HEK293 (cell line): ENCODE data around the gene ATG2A.

Source experiments
- CTCF ChIA-PET: fragments of 350-600 bp; formaldehyde crosslinking; extraction: SDS; loops from one replicate; lab custom pipeline; 2021; ENCODE audit warnings: antibody characterized with exemption; lab: Yijun Ruan, JAX
- POLR2A ChIA-PET: fragments of 300-600 bp; formaldehyde crosslinking; extraction: SDS; loops from one replicate; lab custom pipeline; 2020; ENCODE audit warnings: antibody characterized with exemption, inconsistent platforms; lab: Yijun Ruan, JAX
- H3K27ac ChIP-seq: fragments of 200-500 bp; sonication (Bioruptor generic); 2 replicates; pipeline ENCODE4 v1.5.1; 2014; ENCODE audit warnings: low read depth, low read length, control low read depth, inconsistent platforms; ENCODE audit errors: extremely low read depth
- H3K36me3 ChIP-seq, 2 experiments: fragments of 200-500 bp in 1 of 2; sonication (Bioruptor generic) in 1 of 2; 1 replicate in 1 of 2; 2 replicates in 1 of 2; pipeline ENCODE4 v1.5.1; 2014 to 2017; ENCODE audit warnings: inconsistent platforms in 2 of 2, low read length in 2 of 2; ENCODE audit not compliant: control insufficient read depth in 2 of 2, insufficient read depth in 1 of 2
- H3K4me1 ChIP-seq: fragments of 200-500 bp; sonication (Bioruptor generic); 2 replicates; pipeline ENCODE4 v1.5.1; 2014; ENCODE audit warnings: mild to moderate bottlenecking, low read length, inconsistent platforms; ENCODE audit not compliant: control insufficient read depth, insufficient read depth
- H3K4me3 ChIP-seq: 2 replicates; pipeline ENCODE4 v1.5.1; 2011; ENCODE audit warnings: low read depth, mild to moderate bottlenecking, control low read depth, low read length, moderate library complexity
- H3K9me3 ChIP-seq: fragments of 200-500 bp; sonication (Bioruptor generic); 2 replicates; pipeline ENCODE4 v1.5.1; 2014; ENCODE audit warnings: low read depth, low read length, inconsistent platforms; ENCODE audit not compliant: control insufficient read depth, insufficient read depth
- FEZF1 ChIP-seq: fragments of 450-650 bp; formaldehyde crosslinking; IDR thresholded peaks from 2 replicates; pipeline ENCODE4 v1.5.1; 2016; ENCODE audit warnings: missing biosample characterization, missing genetic modification characterization
- HOXD13 ChIP-seq: sonication (generic); formaldehyde crosslinking; IDR thresholded peaks from 2 replicates; pipeline ENCODE4 v1.8.0; 2022; ENCODE audit warnings: missing genetic modification reagents, borderline replicate concordance
- KLF1 ChIP-seq: fragments of 450-650 bp; formaldehyde crosslinking; IDR thresholded peaks from 2 replicates; pipeline ENCODE4 v1.5.1; 2016; ENCODE audit warnings: missing biosample characterization, missing genetic modification characterization
- KLF7 ChIP-seq: fragments of 450-650 bp; formaldehyde crosslinking; IDR thresholded peaks from 2 replicates; pipeline ENCODE4 v1.5.1; 2016; ENCODE audit warnings: missing biosample characterization, missing genetic modification characterization, borderline replicate concordance
- KLF8 ChIP-seq: fragments of 450-650 bp; formaldehyde crosslinking; IDR thresholded peaks from 2 replicates; pipeline ENCODE4 v1.5.1; 2016; ENCODE audit warnings: missing biosample characterization, missing genetic modification characterization
- SALL2 ChIP-seq: fragments of 450-650 bp; formaldehyde crosslinking; IDR thresholded peaks from 2 replicates; pipeline ENCODE4 v1.5.0; 2017; ENCODE audit warnings: missing biosample characterization, mild to moderate bottlenecking, missing genetic modification characterization, borderline replicate concordance
- SCRT1 ChIP-seq: fragments of 450-650 bp; formaldehyde crosslinking; IDR thresholded peaks from 2 replicates; pipeline ENCODE4 v1.5.1; 2016; ENCODE audit warnings: missing biosample characterization, missing genetic modification characterization, borderline replicate concordance
- SP3 ChIP-seq: fragments of 450-650 bp; formaldehyde crosslinking; IDR thresholded peaks from 2 replicates; pipeline ENCODE4 v1.5.1; 2016; ENCODE audit warnings: missing biosample characterization, missing genetic modification characterization
- YY2 ChIP-seq: fragments of 450-650 bp; formaldehyde crosslinking; IDR thresholded peaks from 2 replicates; pipeline ENCODE4 v1.5.1; 2016; ENCODE audit warnings: missing biosample characterization, missing genetic modification characterization
- ZFP37 ChIP-seq: fragments of 450-650 bp; formaldehyde crosslinking; IDR thresholded peaks from 2 replicates; pipeline ENCODE4 v1.5.1; 2016; ENCODE audit warnings: missing biosample characterization, missing genetic modification characterization
- ZNF16 ChIP-seq: fragments of 450-650 bp; formaldehyde crosslinking; IDR thresholded peaks from 2 replicates; pipeline ENCODE4 v1.5.1; 2016; ENCODE audit warnings: low read depth, missing biosample characterization, missing genetic modification characterization
- ZNF169 ChIP-seq: fragments of 450-650 bp; formaldehyde crosslinking; IDR thresholded peaks from 2 replicates; pipeline ENCODE4 v1.5.1; 2016; ENCODE audit warnings: missing biosample characterization, missing genetic modification characterization
- ZNF24 ChIP-seq: fragments of 450-650 bp; formaldehyde crosslinking; IDR thresholded peaks from 2 replicates; pipeline ENCODE4 v1.5.1; 2016; ENCODE audit warnings: missing biosample characterization, missing genetic modification characterization
- ZNF266 ChIP-seq: fragments of 450-650 bp; formaldehyde crosslinking; IDR thresholded peaks from 2 replicates; pipeline ENCODE4 v1.5.1; 2016; ENCODE audit warnings: missing biosample characterization, missing genetic modification characterization, low read depth
- ZNF426 ChIP-seq: fragments of 450-650 bp; formaldehyde crosslinking; IDR thresholded peaks from 2 replicates; pipeline ENCODE4 v1.5.1; 2017; ENCODE audit warnings: missing biosample characterization, missing genetic modification characterization, mild to moderate bottlenecking, inconsistent platforms, moderate library complexity
- ZNF521 ChIP-seq: fragments of 450-650 bp; formaldehyde crosslinking; IDR thresholded peaks from 2 replicates; pipeline ENCODE4 v1.5.1; 2017; ENCODE audit warnings: missing biosample characterization, mild to moderate bottlenecking, missing genetic modification characterization
- ZNF529 ChIP-seq: fragments of 450-650 bp; formaldehyde crosslinking; IDR thresholded peaks from 2 replicates; pipeline ENCODE4 v1.5.1; 2017; ENCODE audit warnings: missing genetic modification characterization, missing biosample characterization; ENCODE audit not compliant: insufficient replicate concordance
- ZNF549 ChIP-seq: fragments of 450-650 bp; IDR thresholded peaks from 2 replicates; pipeline ENCODE4 v1.5.1; 2018; ENCODE audit warnings: missing biosample characterization, missing genetic modification characterization, mild to moderate bottlenecking, inconsistent platforms, moderate library complexity
- ZNF664 ChIP-seq: fragments of 450-650 bp; formaldehyde crosslinking; IDR thresholded peaks from 2 replicates; pipeline ENCODE4 v1.5.1; 2016; ENCODE audit warnings: missing biosample characterization, missing genetic modification characterization
- ZNF76 ChIP-seq: fragments of 450-650 bp; formaldehyde crosslinking; IDR thresholded peaks from 2 replicates; pipeline ENCODE4; 2016; ENCODE audit warnings: low read depth, missing biosample characterization, missing genetic modification characterization, borderline replicate concordance
- ZSCAN30 ChIP-seq: fragments of 450-650 bp; IDR thresholded peaks from 2 replicates; pipeline ENCODE4 v1.5.1; 2018; ENCODE audit warnings: missing biosample characterization, mild to moderate bottlenecking, missing genetic modification characterization, moderate library complexity
- TF ChIP-seq, protein P1 (sequence below): fragments of 450-650 bp; formaldehyde crosslinking; IDR thresholded peaks from 2 replicates; pipeline ENCODE4 v1.5.1; 2016; ENCODE audit warnings: missing biosample characterization, missing genetic modification characterization
- TF ChIP-seq, protein P2 (sequence below): fragments of 450-650 bp; formaldehyde crosslinking; IDR thresholded peaks from 2 replicates; pipeline ENCODE4 v1.5.1; 2016; ENCODE audit warnings: missing biosample characterization, missing genetic modification characterization
- TF ChIP-seq, protein P3 (sequence below): fragments of 450-650 bp; formaldehyde crosslinking; IDR thresholded peaks from 2 replicates; pipeline ENCODE4 v1.5.1; 2016; ENCODE audit warnings: missing biosample characterization, missing genetic modification characterization
- TF ChIP-seq, protein P4 (sequence below): fragments of 450-650 bp; formaldehyde crosslinking; IDR thresholded peaks from 2 replicates; pipeline ENCODE4 v1.5.1; 2016; ENCODE audit warnings: missing biosample characterization, missing genetic modification characterization

The ATG2A gene

DNA sequence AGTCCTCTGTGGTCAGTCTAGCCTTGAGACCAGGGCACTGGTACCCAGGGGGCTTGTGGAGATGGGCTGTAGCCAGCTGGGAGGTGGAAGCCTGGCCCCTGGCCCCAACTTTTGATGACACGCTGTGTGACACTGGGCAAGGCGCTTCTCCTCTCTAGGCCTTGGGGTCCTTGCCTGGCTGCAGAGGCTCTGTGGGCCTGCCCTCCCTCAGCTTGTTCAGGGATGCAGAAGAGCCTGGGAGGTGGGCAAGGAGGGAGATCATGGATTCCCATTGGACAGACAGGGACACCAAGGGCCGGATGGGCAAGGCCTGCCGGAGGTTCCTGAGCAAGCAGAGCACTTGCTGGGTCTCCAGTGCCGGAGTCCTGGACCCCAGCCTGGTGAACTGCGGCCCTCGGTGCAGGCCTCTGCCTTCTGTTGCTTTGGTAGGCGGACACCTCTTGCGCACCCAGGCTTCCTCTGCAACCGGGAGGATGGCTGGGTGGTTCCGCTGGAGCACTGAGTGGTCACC is 6.2 kb upstream of the ATG2A start:
- CTCF ChIA-PET, result no interaction called here
- POLR2A ChIA-PET, result interaction anchor here (1.0 to 2.0 kb wide), 4 partner anchors 41 to 145 kb away, joined by 3 to 8 read pairs (median 5); partner anchors contain the start of genes ARL2 and SF1

DNA sequence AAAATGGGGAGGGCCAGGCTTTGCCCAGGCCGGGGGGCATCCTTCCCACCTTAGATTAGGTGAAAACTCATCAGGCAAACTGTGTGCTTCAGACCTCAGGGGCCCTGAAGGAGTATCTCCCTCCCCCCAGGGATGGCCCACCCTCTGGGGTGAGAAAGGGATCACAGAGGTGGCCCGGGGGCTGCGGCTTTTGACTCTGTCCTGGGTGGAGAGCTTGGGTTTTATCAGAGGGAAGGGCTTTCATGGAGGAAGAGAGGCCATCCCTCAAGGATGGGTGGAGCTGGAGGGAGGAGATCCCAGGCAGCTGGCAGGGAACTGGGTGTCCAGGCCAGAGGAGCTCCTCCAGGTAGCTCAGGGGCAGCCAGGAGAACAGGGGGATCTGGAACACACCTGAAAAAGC is 4.4 kb upstream of the ATG2A start:
- ChIA-PET CTCF (no interaction called here), POLR2A (no interaction called here)
- Histone ChIP-seq H3K27ac (no peak overlapping the region), H3K36me3 (no peaks in the 10 kb centered on the region), H3K9me3 (no peaks in the 10 kb centered on the region), H3K4me3 (no peak overlapping the region), H3K4me1 (no peaks in the 10 kb centered on the region)
- TF ChIP-seq, protein P1, sequence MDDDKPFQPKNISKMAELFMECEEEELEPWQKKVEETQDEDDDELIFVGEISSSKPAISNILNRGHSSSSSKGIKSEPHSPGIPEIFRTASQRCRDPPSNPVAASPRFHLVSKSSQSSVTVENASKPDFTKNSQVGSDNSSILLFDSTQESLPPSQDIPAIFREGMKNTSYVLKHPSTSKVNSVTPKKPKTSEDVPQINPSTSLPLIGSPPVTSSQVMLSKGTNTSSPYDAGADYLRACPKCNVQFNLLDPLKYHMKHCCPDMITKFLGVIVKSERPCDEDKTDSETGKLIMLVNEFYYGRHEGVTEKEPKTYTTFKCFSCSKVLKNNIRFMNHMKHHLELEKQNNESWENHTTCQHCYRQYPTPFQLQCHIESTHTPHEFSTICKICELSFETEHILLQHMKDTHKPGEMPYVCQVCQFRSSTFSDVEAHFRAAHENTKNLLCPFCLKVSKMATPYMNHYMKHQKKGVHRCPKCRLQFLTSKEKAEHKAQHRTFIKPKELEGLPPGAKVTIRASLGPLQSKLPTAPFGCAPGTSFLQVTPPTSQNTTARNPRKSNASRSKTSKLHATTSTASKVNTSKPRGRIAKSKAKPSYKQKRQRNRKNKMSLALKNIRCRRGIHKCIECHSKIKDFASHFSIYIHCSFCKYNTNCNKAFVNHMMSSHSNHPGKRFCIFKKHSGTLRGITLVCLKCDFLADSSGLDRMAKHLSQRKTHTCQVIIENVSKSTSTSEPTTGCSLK (tag by site-specific recombination), result no peak
- 0 out of 2 replicates have a peak, but pooled peaks have one; percentile 32 for TF ChIP-seq SP3 (tag by site-specific recombination)

More for the DNA sequence above, 6.2 kb upstream of the ATG2A start:
- Histone ChIP-seq H3K27ac (no peak overlapping the region), H3K36me3 (peaks cover 0 to 12% of the 10 kb centered on the region in 2 experiments; a peak in 1 of 3 replicates), H3K4me1 (no peaks in the 10 kb centered on the region), H3K4me3 (no peak overlapping the region), H3K9me3 (no peaks in the 10 kb centered on the region)
- TF ChIP-seq KLF8 (tag by site-specific recombination) (no peak), ZNF76 (no peak), ZNF266 (tag by site-specific recombination) (no peak), ZNF549 (tag by site-specific recombination) (no peak)

DNA sequence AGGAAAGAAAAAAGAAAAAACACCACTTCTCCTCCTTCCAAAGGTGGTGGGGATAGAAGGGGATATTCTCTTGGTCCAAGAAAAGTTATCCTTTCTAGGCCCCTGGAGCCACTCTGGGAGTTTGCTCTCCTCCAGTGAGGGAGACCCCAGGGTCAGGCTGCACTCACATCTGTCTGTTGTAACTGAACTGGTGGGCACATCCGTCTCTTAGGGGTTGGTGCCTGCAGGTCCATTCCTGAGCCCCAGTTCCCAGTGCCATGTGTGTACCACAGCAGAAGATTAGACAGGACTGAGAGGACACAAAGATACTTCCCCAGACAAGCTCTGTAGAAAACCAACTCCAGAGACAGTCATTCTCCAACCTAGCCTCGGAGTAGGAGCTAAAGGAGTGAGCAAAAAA is 3.1 kb upstream of the ATG2A start:
- Histone ChIP-seq H3K36me3 (no peaks in the 10 kb centered on the region), H3K4me3 (no peak overlapping the region), H3K4me1 (no peaks in the 10 kb centered on the region), H3K9me3 (no peaks in the 10 kb centered on the region), H3K27ac (no peak overlapping the region)
- ChIA-PET CTCF (no interaction called here), POLR2A (interaction anchor here (1.0 to 1.2 kb wide), 2 partner anchors 94 to 191 kb away, joined by 4 to 5 read pairs; partner anchors contain the start of genes ARL2 and TM7SF2)
- TF ChIP-seq ZNF529 (tag by site-specific recombination), result no peak
- no peak for TF ChIP-seq ZFP37 (tag by site-specific recombination)
- TF ChIP-seq YY2 (tag by site-specific recombination), result no peak
- TF ChIP-seq SALL2 (tag by site-specific recombination), result no peak
- no peak for TF ChIP-seq FEZF1 (tag by site-specific recombination)
- TF ChIP-seq, protein P2, sequence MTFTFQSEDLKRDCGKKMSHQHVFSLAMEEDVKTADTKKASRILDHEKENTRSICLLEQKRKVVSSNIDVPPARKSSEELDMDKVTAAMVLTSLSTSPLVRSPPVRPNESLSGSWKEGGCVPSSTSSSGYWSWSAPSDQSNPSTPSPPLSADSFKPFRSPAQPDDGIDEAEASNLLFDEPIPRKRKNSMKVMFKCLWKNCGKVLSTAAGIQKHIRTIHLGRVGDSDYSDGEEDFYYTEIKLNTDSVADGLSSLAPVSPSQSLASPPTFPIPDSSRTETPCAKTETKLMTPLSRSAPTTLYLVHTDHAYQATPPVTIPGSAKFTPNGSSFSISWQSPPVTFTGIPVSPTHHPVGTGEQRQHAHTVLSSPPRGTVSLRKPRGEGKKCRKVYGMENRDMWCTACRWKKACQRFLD (tag by site-specific recombination), result no peak
- TF ChIP-seq ZNF521, result no peak
- TF ChIP-seq ZNF169, result no peak
- no peak for TF ChIP-seq KLF1 (tag by site-specific recombination)
- TF ChIP-seq ZNF24 (tag by site-specific recombination), result no peak
- TF ChIP-seq ZNF16 (tag by site-specific recombination), result no peak
- TF ChIP-seq HOXD13 (CRISPR knock-in tag), result no peak
- TF ChIP-seq KLF7 (tag by site-specific recombination), result no peak
- TF ChIP-seq, protein P3, sequence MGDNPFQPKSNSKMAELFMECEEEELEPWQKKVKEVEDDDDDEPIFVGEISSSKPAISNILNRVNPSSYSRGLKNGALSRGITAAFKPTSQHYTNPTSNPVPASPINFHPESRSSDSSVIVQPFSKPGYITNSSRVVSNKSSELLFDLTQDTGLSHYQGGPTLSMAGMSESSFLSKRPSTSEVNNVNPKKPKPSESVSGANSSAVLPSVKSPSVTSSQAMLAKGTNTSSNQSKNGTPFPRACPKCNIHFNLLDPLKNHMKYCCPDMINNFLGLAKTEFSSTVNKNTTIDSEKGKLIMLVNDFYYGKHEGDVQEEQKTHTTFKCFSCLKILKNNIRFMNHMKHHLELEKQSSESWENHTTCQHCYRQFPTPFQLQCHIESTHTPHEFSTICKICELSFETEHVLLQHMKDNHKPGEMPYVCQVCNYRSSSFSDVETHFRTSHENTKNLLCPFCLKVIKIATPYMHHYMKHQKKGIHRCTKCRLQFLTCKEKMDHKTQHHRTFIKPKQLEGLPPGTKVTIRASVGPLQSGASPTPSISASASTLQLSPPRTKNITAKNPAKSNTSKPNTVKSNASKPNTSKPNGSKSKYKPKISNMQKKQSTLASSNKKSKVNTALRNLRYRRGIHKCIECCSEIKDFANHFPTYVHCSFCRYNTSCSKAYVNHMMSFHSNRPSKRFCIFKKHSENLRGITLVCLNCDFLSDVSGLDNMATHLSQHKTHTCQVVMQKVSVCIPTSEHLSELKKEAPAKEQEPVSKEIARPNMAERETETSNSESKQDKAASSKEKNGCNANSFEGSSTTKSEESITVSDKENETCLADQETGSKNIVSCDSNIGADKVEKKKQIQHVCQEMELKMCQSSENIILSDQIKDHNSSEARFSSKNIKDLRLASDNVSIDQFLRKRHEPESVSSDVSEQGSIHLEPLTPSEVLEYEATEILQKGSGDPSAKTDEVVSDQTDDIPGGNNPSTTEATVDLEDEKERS (tag by site-specific recombination), result no peak
- TF ChIP-seq, protein P4, sequence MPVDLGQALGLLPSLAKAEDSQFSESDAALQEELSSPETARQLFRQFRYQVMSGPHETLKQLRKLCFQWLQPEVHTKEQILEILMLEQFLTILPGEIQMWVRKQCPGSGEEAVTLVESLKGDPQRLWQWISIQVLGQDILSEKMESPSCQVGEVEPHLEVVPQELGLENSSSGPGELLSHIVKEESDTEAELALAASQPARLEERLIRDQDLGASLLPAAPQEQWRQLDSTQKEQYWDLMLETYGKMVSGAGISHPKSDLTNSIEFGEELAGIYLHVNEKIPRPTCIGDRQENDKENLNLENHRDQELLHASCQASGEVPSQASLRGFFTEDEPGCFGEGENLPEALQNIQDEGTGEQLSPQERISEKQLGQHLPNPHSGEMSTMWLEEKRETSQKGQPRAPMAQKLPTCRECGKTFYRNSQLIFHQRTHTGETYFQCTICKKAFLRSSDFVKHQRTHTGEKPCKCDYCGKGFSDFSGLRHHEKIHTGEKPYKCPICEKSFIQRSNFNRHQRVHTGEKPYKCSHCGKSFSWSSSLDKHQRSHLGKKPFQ, result no peak
- no peak for TF ChIP-seq ZNF426
- TF ChIP-seq ZSCAN30, result no peak
- no peak for TF ChIP-seq SCRT1 (tag by site-specific recombination)
- TF ChIP-seq ZNF664, result no peak
